ENCODE results near the gene ANKRD39. TPM values are rescaled to one million over a fixed set of nuclear protein-coding genes. Genes with fewer than 3 reads are reported as not detected.

The ANKRD39 gene
- total and polyA plus RNA-seq, 2 donors from 2014 or later: 10.8 to 19.2 TPM

DNA sequence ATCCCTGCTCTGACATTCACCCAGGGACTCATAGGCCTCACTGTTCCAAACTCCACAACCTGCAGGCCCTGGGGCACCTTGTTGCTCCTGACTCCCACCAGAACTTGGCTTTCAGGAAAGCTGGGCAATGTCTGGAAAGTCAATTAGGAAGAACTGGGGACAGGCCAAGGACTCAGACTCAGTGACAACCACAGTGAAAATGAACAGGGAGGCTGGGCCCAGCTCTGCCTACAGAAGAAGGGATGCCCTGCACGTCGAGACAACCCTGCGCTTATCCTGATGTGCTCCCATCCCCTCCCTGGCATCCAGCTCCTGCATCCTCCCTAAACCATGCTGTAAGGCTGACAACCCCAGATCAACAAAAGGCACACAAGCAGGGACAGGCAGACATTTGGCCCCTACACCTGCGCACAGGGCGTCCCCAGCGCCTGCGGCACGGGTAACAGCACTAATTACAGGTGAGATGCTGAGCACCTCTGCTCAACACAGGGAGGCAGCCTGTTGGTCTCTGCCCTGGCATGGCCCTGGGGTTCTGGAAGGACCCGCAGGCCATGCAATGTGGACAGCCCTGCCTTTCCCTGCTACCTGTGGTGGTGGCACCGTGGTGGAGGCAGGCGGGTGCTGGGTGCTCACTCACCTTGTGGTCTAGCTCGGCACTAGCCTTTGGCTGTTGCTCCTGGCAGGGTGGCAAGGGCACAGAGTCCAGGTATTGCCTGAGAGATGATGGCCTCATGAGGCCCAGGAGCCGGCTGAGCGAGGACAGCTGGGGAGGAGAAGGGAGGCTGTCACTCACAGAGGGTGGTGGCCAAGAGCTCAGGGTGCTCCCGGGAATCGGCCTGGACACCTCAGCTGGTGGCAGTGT lies 35.7 kb upstream of the ANKRD39 start:
- H3K4me3 ChIP-seq (ENCODE audit: low read length in 3 of 3): no peak overlapping the region
- no peaks in the 10 kb centered on the region for H3K27me3 ChIP-seq (ENCODE audit: control insufficient read depth, insufficient read depth, low read length)
- H3K27ac ChIP-seq (ENCODE audit: low read depth in 2 of 2, low read length in 2 of 2): no peak overlapping the region
- DNase-seq: no peak
- no peaks in the 10 kb centered on the region for H3K9me3 ChIP-seq (ENCODE audit: control insufficient read depth in 2 of 3, insufficient read depth in 1 of 3, low read length in 3 of 3)
- no peaks in the 10 kb centered on the region for H3K36me3 ChIP-seq (ENCODE audit: control insufficient read depth in 2 of 3, insufficient read depth in 3 of 3, low read length in 3 of 3)
- intact Hi-C loops (cut with DNase I): no loop called here
- FAIRE-seq: no peak
- peaks cover 0 to 19% (median 1%) of the 10 kb centered on the region in 3 donors for H3K4me1 ChIP-seq (ENCODE audit: control insufficient read depth in 2 of 3, insufficient read depth in 2 of 3, low read depth in 1 of 3, low read length in 3 of 3)
- H3K9ac ChIP-seq (ENCODE audit: low read length in 3 of 3): no peak overlapping the region
- TF ChIP-seq, protein P1, sequence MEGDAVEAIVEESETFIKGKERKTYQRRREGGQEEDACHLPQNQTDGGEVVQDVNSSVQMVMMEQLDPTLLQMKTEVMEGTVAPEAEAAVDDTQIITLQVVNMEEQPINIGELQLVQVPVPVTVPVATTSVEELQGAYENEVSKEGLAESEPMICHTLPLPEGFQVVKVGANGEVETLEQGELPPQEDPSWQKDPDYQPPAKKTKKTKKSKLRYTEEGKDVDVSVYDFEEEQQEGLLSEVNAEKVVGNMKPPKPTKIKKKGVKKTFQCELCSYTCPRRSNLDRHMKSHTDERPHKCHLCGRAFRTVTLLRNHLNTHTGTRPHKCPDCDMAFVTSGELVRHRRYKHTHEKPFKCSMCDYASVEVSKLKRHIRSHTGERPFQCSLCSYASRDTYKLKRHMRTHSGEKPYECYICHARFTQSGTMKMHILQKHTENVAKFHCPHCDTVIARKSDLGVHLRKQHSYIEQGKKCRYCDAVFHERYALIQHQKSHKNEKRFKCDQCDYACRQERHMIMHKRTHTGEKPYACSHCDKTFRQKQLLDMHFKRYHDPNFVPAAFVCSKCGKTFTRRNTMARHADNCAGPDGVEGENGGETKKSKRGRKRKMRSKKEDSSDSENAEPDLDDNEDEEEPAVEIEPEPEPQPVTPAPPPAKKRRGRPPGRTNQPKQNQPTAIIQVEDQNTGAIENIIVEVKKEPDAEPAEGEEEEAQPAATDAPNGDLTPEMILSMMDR (IDR thresholded peaks at IDR 0.05; ENCODE audit: borderline replicate concordance, extremely low read depth, insufficient read depth): no peak

DNA sequence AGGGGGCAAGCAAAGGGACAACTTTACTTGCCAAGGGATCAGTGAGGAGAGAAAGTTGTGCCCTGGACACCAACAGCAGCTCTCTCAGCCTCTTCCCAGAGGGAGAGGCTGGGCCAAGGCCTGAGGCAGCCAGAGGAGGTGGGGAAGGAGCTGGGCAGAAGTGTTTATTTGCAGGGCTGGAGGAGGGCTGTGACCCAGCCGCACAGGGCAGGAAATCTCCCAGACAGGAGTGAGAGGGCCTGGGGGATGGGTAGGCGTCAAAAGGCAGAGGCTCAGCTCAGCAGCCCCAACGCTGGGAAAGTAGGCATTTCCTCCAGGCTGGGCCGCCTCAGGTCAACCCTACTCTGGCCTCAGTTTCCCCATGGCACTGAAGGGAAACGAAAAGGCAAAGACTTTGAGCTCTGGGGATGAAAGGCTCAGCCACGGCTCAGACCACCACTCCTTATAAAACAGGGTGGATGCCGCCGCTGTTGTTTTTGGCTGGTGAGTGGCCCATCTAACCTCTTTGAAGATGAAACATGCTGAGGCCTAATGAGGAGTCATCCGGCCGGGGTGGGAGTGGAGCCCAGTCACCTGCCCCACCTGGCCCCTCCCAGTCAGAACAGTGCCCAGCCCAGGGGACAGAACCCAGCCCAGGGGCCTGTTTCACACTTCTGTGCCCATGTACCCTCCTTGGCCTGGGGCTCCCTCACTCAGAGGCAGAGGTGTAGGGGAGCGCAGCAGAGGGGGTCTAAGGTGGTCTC lies 33.9 kb upstream of the ANKRD39 start:
- peak in 2 of 5 donors; percentile 62 to 80 for DNase-seq
- intact Hi-C loops (cut with DNase I): no loop called here
- no peaks in the 10 kb centered on the region for H3K27me3 ChIP-seq (ENCODE audit: control insufficient read depth, insufficient read depth, low read length)
- no peaks in the 10 kb centered on the region for H3K36me3 ChIP-seq (ENCODE audit: control insufficient read depth in 2 of 3, insufficient read depth in 3 of 3, low read length in 3 of 3)
- H3K27ac ChIP-seq (ENCODE audit: low read depth in 2 of 2, low read length in 2 of 2): no peak overlapping the region
- no peak for FAIRE-seq
- no peak overlapping the region for H3K4me3 ChIP-seq (ENCODE audit: low read length in 3 of 3)
- H3K9me3 ChIP-seq (ENCODE audit: control insufficient read depth in 2 of 3, insufficient read depth in 1 of 3, low read length in 3 of 3): no peaks in the 10 kb centered on the region
- H3K4me1 ChIP-seq (ENCODE audit: control insufficient read depth in 2 of 3, insufficient read depth in 2 of 3, low read depth in 1 of 3, low read length in 3 of 3): peaks cover 0 to 28% (median 6%) of the 10 kb centered on the region in 3 donors
- TF ChIP-seq, protein P1 (IDR thresholded peaks at IDR 0.05; ENCODE audit: borderline replicate concordance, extremely low read depth, insufficient read depth): no peak
- H3K9ac ChIP-seq (ENCODE audit: low read length in 3 of 3): no peak overlapping the region

DNA sequence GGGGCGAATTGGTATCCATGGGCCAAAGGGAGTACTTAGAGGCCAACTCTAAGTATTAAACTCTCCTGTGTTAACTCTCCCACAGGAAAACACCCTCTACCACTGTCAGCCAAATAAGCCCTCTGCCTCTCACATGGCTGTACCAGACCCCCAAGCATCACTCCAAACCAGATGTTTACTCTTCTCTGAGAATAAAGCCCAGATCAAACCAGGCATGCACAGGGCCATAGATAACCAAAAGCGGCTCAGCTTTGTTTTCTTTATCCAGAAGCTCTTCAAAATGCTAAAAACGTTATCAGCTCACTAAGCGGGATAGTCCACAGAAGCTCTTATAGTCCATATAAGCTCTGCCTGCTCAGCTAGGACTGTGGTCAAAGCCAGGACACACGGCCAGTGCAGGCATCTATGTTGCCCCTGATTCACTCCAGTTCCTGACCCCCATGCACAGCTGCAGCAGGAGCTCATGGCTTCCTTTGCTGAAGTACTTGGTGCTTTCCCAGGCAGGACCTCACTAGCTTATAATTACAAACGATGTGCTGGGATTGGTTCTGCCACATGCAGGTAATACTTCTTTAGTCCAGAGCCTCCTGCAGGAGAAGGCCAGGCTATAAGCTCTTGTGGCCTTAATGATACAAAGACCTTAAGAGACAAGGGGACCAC lies 33.0 kb upstream of the ANKRD39 start:
- Histone ChIP-seq H3K4me3 (ENCODE audit: low read length in 3 of 3) (no peak overlapping the region), H3K36me3 (ENCODE audit: control insufficient read depth in 2 of 3, insufficient read depth in 3 of 3, low read length in 3 of 3) (no peaks in the 10 kb centered on the region), H3K27ac (ENCODE audit: low read depth in 2 of 2, low read length in 2 of 2) (no peak overlapping the region), H3K27me3 (ENCODE audit: control insufficient read depth, insufficient read depth, low read length) (no peaks in the 10 kb centered on the region), H3K9me3 (ENCODE audit: control insufficient read depth in 2 of 3, insufficient read depth in 1 of 3, low read length in 3 of 3) (no peaks in the 10 kb centered on the region), H3K9ac (ENCODE audit: low read length in 3 of 3) (no peak overlapping the region), H3K4me1 (ENCODE audit: control insufficient read depth in 2 of 3, insufficient read depth in 2 of 3, low read depth in 1 of 3, low read length in 3 of 3) (peaks cover 0 to 28% (median 6%) of the 10 kb centered on the region in 3 donors)
- no peak for DNase-seq
- no peak for FAIRE-seq
- intact Hi-C loops (cut with DNase I): no loop called here
- TF ChIP-seq, protein P1 (IDR thresholded peaks at IDR 0.05; ENCODE audit: borderline replicate concordance, extremely low read depth, insufficient read depth): no peak

All from kidney (tissue), 14 donors.